Coronary artery (tissue), 2 donors: ENCODE results near the gene RAB35.

ENCODE experiments used
- DNase-seq: peaks from one replicate; pipeline ENCODE4 v3.0.0-alpha.2; 2017; ENCODE audit warnings: low spot score
- H3K27ac ChIP-seq, 2 donors: fragments of 200-600 bp; sonication (generic); one replicate each; pipeline ENCODE4 v1.5.1; 2016 to 2019
- H3K4me3 ChIP-seq: fragments of 200-600 bp; sonication (generic); 2 replicates; pipeline ENCODE4 v1.5.1; 2016; ENCODE audit warnings: mild to moderate bottlenecking, moderate library complexity
- TF ChIP-seq, protein P1 (sequence below): fragments of 200-600 bp; sonication (generic); IDR thresholded peaks from one replicate; pipeline ENCODE4 v1.5.1; 2019; ENCODE audit warnings: antibody characterized with exemption

The RAB35 gene

GRCh38 chr12:120093592-120094355, 22.8 kb downstream of the RAB35 start:
- TF ChIP-seq, protein P1, sequence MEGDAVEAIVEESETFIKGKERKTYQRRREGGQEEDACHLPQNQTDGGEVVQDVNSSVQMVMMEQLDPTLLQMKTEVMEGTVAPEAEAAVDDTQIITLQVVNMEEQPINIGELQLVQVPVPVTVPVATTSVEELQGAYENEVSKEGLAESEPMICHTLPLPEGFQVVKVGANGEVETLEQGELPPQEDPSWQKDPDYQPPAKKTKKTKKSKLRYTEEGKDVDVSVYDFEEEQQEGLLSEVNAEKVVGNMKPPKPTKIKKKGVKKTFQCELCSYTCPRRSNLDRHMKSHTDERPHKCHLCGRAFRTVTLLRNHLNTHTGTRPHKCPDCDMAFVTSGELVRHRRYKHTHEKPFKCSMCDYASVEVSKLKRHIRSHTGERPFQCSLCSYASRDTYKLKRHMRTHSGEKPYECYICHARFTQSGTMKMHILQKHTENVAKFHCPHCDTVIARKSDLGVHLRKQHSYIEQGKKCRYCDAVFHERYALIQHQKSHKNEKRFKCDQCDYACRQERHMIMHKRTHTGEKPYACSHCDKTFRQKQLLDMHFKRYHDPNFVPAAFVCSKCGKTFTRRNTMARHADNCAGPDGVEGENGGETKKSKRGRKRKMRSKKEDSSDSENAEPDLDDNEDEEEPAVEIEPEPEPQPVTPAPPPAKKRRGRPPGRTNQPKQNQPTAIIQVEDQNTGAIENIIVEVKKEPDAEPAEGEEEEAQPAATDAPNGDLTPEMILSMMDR: no peak
- H3K27ac ChIP-seq: no peak overlapping the region
- DNase-seq: no peak
- no peak overlapping the region for H3K4me3 ChIP-seq

GRCh38 chr12:120093336-120093591, 23.3 kb downstream of the RAB35 start:
- no peak overlapping the region for H3K4me3 ChIP-seq
- no peak for DNase-seq
- TF ChIP-seq, protein P1: no peak
- no peak overlapping the region for H3K27ac ChIP-seq

DNA sequence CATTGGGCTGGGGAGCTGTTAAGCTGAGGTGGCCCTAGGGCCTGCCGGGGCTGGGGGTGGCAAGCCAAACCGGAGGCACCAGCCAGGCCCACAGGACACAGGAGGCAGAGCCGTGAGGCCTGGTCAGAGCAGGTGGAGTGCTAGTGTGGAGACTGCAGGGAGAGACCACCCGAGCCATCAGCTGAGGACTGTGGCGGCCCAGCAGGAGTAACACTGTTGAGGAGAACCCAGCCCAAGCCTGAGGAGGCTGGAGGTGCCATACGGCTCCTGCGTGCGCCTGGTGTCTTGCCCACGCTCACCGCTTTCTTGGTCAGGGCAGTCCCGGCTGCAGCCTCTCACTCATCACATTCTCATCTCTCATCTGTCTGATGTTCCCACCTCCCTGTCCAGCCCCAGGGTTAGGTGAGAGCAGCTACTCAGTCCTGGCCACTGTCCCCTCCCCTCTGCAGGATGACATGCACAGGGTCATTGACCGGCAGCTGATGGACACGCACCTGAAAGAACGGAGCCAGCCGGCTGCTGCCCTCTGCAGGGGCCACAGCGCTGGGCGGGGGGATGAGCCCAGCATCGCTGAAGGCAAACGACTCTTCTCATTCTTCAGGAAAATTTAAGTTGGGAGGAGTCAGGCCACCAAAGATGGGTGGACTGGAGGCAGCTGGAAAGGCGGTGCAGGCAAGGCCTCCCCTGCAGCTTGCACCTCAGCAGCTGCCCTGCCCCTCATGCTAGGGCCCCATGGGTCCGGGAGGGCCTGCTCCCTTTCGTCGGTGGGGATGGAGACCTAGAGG, 23.8 kb downstream of the RAB35 start:
- Histone ChIP-seq H3K4me3 (no peak overlapping the region), H3K27ac (no peak overlapping the region)
- TF ChIP-seq, protein P1: no peak
- DNase-seq: no peak

- DNase-seq: no peak
- H3K27ac ChIP-seq: no peak overlapping the region
- TF ChIP-seq, protein P1: no peak
- H3K4me3 ChIP-seq: no peak overlapping the region
Measured at GRCh38 chr12:120091371-120092090, 25.0 kb downstream of the RAB35 start.

GRCh38 chr12:120090626-120091295, 25.8 kb downstream of the RAB35 start:
- no peak overlapping the region for H3K4me3 ChIP-seq
- no peak for DNase-seq
- TF ChIP-seq, protein P1: no peak
- H3K27ac ChIP-seq: no peak overlapping the region

DNA sequence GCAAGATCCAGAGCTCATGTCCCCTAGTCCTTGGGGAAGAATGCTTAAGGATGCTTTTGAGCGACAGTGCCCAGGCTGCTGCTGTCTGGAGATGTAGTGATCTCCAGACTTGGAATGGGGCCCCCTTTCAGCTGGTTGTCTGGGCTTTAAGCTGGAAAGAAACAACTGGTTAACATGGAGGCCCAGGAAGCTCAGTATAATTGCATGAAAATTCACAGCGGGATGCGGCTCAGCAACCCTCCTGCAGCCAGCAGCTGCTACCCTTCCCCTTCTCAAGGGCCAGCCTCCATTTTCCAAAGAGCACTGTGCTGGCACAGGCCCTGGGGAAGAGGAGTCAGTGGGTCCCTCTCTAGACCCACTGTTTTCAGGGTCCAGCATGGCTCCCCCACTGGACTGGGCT, 26.3 kb downstream of the RAB35 start:
- H3K27ac ChIP-seq: no peak overlapping the region
- H3K4me3 ChIP-seq: no peak overlapping the region
- DNase-seq: no peak
- TF ChIP-seq, protein P1: no peak
